GM21423 (cell line): Measurements from ENCODE around the gene MAST1.
"Not testable (repeated sequence)": the region's sequence is repeated elsewhere in the genome, so short reads cannot be mapped to it uniquely, and the experiment has no call there.

Source experiments
- ATAC-seq: cut with Tn5 transposase; IDR thresholded peaks from one replicate; pipeline ENCODE4 v1.9.1; 2021; ENCODE audit warnings: mild to moderate bottlenecking, moderate library complexity; ENCODE audit not compliant: unreplicated experiment

MAST1 gene

DNA sequence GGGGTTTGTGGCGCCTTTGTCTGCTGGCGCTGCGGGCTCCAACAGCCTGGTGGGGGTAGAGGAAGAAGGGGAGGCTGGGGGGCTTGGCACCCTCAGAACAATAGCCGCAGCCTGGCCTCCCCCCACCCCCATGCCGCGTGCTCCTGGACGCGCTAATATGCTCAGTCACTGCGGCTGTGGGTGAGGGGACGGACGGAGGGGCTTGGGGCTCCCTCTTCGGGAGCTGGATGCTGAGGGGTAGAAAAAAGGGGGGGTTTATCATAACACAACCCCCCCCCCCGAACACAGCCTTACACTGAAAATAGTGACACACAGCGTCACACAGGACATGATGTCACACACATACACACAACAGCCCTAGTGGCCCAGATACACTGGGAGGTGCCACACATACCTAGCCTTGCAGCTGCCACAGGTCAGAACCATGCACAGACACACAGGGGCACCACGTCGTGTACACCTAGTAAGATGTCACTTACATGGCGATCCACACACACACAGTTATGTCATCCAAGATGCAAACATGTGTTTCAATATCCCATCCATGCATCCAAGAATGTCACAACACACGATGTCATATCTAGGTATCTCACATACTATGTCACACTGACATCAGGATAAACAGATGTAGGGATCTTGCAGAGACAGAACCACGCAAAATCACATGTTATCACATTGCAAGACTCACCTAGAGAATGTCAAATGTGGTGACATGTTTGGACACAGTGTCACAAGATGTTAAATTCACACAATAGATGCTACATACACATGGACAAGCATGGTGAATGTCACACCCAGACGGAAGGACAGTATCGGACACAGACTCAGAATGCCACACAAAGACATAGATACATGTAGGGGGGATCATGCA is 806 bp downstream of the MAST1 start:
- ATAC-seq = no peak

DNA sequence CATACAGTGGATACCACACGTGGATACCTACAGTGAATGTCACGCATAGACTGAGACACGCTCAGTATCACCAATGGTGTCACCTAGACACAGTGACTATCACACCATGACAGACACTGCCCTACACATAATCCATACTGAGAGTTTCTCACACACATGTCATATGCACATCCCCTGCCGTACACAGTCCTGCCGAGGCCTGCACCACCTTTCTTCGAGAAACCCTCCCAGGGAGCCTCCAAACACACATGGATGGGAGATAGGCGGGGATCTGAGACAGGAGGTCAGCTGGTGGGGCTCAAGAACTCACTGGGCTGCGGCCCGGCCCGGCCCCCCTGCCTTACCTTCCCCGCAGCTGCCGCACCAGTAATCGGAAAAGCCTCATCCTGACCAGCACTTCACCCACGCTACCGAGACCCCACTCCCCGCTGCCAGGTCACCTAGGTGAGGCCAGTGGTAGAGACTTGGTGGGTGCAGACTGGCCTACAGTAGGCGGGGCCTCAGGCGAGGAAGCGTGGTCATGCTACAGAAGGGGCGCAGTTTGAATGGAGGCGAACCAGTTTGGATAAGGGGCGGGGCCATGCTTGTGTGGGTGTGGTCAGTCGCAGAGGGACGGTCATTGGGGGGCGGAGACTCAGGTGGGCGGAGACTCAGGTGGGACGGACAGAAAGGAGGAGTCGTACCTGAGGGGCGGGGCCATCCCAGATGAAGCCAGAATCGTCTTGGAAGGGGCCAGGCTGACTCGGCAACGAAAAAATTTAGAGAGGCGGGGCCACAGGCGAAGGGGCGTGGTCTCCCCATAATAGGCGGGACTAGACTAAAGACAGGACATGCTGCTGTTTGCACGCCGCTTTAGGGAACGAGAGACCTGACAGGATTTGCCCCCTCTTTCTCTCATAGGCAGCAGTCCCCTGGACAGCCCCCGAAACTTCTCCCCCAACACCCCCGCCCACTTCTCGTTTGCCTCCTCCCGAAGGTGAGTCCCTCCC is 2.1 kb downstream of the MAST1 start:
- no peak for ATAC-seq

DNA sequence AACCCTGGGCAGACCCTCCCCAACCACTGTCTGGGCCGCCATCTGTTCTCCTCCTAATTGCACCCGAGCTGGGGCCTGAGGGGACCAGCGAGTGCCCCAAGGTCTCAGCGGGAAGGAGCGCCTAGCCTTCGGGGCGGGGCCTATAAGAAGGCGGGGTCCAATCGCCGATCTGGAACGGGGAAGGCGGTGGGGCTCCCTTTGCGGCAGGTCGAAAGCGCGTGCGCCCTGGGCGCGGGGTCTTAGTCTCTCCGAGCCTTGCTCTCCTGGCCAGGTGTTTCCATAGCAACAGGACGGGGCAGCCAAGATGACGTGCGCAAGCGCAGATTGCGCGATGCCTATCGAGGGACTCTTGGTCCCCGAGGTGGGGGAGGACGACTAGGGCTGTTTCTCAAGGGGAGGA is 2.8 kb downstream of the MAST1 start:
- ATAC-seq = no peak

DNA sequence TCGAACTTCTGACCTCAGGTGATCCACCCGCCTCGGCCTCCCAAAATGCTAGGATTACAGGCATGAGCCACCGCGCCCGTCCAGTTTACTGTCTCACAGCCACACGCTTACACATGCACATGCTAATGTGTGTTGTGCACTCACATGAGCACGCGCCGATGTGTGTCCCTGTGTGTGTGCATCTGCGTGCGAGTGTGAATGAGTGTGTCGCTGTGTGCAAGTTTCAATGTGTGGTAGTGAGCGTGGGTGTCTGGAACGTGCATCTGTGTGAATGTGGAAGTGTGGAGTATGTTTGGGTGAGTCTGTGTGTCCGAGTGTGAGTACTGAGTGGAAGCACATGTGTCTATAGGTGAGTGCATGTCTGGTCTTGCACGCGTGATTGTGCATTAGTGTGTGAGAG is 4.2 kb downstream of the MAST1 start:
- no peak for ATAC-seq

DNA sequence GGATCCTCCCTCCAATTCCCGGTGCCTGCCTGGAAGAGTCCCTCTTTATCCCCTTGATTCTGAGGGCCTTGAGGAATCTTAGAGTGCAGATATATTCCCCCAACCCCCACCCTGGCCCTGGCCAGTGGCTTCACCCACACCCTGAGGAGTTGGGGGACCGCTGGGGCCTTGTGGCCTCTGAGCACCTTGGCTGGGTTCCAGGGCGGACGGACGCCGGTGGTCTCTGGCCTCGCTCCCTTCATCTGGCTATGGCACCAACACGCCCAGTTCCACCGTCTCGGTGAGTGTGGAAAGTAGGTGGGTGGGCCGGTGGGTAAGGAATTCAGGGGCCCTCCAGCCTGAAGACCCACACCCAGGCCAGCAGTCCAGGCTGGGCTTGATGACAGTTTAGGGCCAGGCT is 5.0 kb downstream of the MAST1 start:
- no peak for ATAC-seq

DNA sequence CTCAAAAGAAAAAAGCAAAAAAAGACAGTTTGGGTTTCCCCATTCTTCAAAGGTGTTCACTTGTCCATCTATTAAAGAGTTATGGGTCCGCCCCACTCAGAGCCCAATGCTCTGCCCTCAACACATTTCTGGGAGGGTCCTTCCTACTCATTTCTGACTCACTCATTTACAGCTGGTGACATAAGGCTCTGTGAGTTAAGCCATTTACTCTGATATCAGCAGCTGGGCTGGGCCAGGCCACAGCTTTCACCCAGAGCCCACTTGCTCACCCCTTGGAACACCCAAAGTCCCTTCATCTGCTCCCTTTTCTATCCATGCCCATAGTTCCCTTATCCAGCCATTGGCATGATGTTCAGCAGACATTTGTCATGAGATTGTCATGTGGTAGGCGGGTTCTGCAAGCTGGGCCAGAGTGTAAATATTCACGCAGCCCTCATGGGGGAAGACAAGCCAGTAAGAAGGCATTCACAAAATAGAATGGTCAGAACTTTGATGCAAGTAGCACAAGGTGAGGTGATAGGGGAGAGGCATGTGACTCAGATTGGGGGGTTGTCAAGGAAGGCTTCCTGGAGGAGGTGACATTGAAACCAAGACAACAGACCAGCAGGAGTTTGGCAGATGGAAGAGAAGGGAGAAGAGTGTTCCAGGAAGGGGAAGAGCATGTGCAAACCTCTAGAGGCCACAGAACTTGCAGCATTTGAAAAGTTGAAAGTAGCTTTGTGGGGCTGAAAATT is 5.9 kb downstream of the MAST1 start:
- no peak for ATAC-seq

DNA sequence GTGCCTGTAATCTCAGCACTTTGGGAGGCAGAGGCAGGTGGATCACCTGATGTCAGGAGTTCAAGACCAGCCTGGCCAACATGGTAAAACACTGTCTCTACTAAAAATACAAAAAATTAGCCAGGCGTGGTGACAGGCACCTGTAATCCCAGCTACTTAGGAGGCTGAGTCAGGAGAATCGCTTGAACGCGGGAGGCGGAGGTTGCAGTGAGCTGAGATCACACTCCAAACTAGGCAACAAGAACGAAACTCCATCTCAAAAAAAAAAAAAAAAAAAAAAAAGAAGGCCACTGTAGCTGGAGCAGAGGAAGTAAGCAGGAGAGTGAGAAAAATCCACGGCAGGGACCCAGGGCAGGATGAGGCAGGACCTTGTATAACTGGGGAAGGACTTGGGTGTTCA is 8.3 kb downstream of the MAST1 start:
- not testable (repeated sequence) for ATAC-seq

DNA sequence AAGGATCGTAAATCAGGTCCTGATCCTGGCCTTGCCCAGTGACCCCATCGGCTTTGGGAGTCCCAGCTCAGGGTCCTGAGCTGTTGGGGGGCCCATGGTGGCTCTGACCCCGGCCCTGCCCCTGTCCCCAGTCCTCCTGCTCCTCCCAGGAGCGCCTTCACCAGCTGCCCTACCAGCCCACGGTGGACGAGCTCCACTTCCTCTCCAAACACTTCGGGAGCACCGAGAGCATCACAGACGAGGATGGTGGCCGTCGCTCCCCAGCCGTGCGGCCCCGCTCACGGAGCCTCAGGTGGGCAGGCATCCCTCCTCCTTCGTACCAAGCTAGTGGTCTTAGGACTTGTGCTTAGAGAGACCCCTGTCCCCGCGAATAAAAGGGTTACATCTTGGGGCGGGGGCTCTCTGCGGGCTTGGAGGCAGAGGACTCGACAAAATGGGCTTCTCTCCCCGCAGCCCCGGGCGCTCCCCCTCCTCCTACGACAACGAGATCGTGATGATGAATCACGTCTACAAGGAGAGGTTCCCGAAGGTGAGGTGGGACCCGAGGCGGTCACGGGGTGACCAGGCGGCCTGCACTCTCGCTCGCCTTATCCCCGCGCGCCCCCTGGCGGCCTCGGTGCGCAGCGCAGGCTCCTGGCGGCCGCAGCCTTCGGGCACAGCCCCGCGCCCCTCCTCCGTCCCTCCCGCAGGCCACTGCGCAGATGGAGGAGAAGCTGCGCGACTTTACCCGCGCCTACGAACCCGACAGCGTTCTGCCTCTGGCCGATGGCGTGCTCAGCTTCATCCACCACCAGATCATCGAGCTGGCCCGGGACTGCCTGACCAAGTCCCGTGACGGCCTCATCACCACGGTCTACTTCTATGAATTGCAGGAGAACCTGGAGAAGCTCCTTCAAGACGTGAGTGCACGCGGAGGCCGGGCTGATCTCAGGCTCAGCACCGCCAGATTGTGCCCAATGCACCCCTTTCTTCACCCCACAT is 9.1 kb downstream of the MAST1 start:
- peak; percentile 68 for ATAC-seq

DNA sequence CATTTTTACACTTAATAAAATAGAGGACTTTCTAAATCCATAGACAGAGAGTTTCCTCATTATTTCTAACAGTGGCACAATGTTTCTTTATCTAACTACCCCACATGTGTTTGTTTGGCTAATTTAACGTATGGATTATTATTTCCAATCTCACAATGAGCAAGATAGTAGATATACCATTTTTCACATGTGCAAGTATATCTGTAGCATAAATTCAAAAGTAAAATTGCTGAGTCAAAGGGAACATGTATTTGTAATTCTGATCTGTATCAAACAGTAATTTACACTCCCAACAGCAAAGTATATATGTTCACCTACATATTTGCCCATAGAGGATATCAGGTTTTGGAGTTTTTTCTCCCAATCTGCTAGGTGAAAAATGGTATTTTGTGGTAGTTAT is 18.3 kb downstream of the MAST1 start:
- ATAC-seq = no peak

DNA sequence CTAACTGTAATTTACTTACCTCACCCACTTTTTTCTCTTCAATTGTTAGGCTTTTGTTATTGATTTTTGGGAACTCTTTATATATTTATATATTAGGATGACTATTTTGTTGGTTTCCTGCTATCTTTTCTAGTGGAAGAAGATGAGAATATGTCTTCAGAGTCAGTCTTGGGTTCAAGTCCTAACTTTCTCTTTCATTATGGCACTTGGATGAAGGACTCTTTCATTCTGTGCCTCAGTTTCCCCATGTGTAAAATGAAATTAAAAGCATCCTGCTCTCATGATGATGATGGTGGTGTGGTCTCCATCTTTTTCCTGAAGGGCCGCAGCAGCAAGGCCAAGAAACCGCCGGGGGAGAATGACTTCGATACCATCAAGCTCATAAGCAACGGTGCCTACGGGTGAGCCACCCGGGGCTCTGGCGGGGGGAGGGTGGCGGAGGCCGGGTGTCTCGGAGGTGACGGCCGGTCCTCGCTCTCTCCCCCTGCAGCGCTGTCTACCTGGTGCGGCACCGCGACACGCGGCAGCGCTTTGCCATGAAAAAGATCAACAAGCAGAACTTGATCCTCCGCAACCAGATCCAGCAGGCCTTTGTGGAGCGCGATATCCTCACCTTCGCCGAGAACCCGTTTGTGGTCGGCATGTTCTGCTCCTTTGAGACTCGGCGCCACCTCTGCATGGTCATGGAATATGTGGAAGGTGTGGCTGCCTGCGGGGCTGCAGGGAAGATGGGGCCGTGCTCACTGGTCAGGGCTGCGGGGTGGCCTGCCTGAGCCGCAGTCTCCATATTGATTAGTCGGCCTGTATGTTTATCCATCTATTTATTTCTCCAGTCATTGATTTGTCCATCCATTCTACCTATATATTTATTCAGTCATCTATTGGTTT is 20.0 kb downstream of the MAST1 start:
- no peak for ATAC-seq

DNA sequence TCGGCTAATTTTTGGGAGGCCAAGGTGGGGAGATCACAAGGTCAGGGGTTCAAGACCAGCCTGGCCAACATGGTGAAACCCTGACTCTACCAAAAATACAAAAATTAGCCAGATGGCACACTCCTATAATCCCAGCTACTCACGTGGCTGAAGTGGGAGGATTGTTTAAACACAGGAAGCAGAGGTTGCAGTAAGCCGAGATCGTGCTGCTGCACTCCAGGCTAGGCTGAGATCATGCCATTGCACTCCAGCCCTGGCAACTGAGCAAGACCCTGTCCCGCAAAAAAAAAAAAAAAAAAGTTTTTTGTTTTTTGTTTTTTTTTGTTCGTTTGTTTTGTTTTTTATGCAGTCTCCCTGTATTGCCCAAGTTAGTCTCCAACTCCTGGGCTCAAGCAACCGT is 21.2 kb downstream of the MAST1 start:
- no peak for ATAC-seq

DNA sequence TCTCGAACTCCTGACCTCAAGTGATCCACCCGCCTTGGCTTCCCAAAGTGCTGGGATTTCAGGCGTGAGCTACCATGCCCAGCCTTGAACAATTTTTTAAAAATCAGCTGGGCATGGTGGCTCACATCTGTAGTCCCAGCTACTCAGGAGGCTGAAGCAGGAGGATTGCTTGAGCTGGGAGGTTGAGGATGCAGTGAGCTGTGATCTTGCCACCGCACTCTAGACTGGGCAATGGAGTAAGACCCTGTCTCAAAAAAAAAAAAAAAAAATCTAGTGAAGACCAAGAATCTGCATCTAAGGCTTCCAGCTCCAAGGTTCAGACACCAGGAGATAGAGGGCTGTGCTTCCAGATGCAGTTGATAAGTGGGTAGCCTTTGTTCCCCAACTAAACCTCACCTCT is 25.8 kb downstream of the MAST1 start:
- ATAC-seq = no peak

DNA sequence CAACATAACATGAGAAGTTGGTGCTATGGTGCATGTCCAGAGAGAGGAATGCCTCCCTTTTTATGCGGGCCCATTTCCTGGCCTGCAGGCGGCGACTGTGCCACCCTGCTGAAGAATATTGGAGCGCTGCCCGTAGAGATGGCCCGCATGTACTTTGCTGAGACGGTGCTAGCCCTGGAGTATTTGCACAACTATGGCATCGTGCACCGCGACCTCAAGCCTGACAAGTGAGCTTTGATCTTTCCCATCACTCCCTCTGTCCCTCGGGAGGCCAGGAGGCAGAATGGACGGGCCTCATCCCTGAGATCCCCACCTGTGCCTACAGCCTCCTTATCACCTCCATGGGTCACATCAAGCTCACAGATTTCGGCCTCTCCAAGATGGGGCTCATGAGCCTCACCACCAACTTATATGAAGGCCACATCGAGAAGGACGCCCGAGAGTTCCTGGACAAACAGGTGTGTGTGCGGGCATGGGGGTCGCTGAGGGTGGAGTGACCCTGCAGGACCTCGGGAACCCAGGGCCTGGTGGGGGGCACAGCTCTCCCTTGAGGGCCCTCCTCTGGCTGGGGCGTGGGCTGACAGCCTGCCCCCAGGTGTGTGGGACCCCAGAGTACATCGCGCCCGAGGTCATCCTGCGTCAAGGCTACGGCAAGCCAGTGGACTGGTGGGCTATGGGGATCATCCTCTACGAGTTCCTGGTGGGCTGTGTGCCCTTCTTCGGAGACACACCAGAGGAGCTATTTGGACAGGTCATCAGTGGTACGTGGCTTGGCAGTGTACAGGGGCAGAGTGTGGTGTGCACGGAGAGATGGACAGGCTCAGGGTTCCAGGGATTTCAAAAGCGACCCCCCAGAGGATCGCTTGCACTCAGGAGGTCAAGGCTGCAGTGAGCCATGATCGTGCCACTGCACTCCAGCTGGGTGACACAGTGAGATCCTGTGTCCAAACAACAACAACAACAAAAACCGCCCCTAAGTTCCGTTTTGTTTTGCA is 26.7 kb downstream of the MAST1 start:
- ATAC-seq = no peak

DNA sequence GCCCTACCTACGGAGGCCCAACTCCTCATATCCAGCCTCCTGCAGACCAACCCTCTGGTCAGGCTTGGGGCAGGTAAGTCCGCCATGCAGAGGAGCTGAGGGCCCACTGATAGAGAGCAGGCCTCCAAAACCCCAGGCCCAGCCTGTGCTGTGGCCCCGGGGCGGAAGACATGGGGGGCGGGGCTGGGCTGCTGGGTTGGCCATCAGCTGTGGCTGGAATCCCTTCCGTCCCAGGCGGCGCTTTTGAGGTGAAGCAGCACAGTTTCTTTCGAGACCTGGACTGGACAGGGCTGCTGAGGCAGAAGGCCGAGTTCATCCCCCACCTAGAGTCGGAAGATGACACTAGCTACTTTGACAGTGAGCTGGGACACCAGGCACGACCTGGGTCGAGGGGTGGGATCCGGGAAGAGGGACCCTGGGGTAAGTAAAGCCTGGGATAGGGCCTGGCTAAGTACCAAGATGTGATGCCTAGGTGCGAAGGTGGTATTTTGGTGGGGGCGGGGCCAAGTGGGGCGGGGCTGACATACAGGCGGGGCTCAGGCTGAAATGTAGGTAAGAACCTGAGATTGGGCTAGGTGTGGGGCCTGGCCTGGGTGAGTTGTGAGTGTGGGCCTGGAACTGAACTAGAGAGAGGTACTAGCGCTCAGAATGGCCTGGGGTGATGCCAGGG is 27.6 kb downstream of the MAST1 start:
- ATAC-seq = no peak

DNA sequence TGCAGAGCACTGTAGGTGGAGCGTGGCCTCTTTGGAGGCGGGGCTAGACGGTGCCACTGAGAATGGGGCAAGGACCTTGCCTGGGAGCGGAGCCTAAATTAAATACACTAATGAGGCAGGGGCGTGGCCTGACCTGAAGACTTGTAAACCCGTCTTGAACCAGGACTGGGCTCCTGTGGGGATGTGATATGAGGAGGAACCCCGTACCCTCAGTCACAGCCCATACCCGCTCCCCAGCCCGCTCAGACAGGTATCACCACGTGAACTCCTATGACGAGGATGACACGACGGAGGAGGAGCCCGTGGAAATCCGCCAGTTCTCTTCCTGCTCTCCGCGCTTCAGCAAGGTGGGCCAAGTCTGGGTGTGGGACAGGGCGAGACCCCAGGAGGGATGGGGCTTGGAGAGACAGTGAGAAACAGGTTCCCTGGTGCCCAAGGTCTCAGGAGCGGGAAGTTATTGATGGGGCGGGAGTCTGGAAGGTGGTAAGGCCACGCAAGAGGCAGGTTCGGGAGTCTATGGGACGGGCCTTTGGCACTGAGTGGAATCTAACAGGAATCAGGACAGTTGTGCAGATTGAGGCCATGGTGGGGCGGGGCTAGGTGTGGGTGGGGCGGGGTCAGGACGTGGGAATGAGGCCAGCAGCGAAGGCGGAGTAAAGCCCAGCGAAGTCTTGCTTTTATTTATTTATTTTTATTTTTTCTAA is 28.3 kb downstream of the MAST1 start:
- ATAC-seq = no peak
